ENCODE data around the gene CIB2.
A peak's percentile ranks its signal among the peaks of the same experiment; 100 is the strongest.

CIB2 gene

DNA sequence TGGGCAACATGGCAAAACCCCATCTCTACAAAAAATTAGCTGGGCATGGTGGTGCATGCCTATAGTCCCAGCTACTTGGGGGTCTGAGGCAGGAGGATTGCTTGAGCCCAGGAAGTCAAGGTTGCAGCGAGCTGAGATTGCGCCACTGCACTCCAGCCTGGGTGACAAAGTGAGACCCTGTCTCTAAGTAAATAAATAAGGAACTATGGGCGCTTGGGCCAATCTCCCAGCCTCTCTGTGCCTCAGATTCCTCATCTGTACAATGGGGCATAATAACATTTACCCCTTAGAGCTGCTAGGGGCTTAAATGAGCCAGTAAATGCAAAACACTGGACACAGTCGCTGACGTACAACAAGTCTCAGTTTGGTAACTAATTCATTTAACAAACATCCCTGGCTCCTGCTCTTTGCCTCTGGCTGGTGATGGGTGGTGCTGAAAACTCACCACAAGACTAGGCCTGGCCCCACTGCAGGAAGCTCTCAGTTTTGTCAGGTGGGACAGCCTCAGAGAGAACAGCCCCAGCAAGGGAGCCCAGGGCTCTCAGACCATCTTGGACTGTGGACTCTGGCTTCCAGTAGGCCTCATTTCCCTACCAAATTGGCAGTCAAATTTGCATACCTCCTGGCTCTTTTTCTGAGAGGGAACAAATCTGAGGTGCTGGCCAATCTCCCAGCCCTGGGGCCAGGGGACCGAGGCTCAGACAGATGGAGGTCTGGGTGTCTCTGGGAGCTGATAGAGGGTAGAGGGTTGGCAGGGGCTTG, 47.4 kb downstream of the CIB2 start:
- Histone ChIP-seq H3K4me3 (ENCODE audit: low read length) (no peak overlapping the region), H3K4me1 (ENCODE audit: control insufficient read depth, insufficient read depth, low read length) (no peaks in the 10 kb centered on the region), H3K27ac (ENCODE audit: low read depth, low read length) (no peak overlapping the region), H3K9ac (ENCODE audit: low read length) (no peak overlapping the region), H3K27me3 (ENCODE audit: control insufficient read depth, insufficient read depth, low read length) (no peaks in the 10 kb centered on the region), H3K36me3 (ENCODE audit: control insufficient read depth, insufficient read depth, low read length) (no peaks in the 10 kb centered on the region)

DNA sequence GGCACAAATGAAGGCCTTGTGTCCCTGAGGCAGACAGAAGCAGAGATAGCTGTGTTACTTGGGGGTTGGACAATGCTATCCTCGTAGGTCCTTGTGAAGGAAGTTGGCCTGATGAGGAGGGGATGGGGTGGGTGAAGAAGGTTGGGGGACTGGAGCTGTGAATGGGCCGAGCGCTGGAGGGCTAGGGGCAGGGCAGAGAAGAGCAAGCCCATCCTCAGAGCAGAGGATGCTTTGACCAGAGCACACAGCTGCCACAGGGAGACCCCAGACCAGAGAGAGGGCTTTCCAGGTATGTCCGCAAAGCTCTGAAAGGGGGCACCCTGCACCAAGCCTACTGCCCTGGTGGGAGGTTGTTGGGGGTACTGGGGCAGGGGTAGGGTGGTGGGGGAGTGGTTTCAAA, 48.1 kb downstream of the CIB2 start:
- H3K4me1 ChIP-seq (ENCODE audit: control insufficient read depth, insufficient read depth, low read length): no peaks in the 10 kb centered on the region
- no peak overlapping the region for H3K4me3 ChIP-seq (ENCODE audit: low read length)
- no peaks in the 10 kb centered on the region for H3K27me3 ChIP-seq (ENCODE audit: control insufficient read depth, insufficient read depth, low read length)
- no peaks in the 10 kb centered on the region for H3K36me3 ChIP-seq (ENCODE audit: control insufficient read depth, insufficient read depth, low read length)
- no peak overlapping the region for H3K27ac ChIP-seq (ENCODE audit: low read depth, low read length)
- H3K9ac ChIP-seq (ENCODE audit: low read length): no peak overlapping the region

GRCh38 chr15:78082743-78083110, 48.5 kb downstream of the CIB2 start:
- no peak overlapping the region for H3K27ac ChIP-seq (ENCODE audit: low read depth, low read length)
- no peaks in the 10 kb centered on the region for H3K27me3 ChIP-seq (ENCODE audit: control insufficient read depth, insufficient read depth, low read length)
- H3K4me1 ChIP-seq (ENCODE audit: control insufficient read depth, insufficient read depth, low read length): no peaks in the 10 kb centered on the region
- no peaks in the 10 kb centered on the region for H3K36me3 ChIP-seq (ENCODE audit: control insufficient read depth, insufficient read depth, low read length)
- no peak overlapping the region for H3K9ac ChIP-seq (ENCODE audit: low read length)
- H3K4me3 ChIP-seq (ENCODE audit: low read length): no peak overlapping the region

DNA sequence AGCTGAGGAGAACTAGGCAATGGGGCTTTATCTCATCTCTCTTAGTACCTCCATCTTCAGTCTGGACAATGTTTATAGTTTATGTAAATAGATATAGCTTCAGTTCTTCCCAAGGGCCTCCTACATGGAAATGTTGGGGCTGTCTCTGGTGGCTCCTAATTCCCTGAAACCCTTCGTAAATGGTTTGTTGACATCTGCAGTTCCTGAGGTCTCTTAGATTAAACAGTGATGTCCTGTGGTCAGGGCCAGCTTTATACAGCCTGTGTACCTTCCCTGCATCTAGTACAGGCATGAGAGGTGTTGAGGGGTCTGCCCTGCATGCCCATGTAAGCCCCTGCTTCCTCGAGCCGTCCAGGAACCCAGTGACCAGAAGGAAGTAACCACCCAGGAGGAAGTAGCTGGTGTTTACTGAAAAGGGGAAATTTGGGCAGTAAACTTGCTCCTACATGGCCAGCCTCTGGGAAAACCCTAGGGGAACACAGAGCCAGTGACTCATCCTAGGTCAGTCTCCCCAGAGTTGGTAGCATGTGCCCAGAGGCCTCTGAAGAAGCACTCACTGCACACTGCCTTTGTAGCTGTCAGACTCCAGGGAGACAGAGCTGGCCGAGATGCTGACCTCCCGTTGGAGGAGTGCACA, 49.0 kb downstream of the CIB2 start:
- Histone ChIP-seq H3K36me3 (ENCODE audit: control insufficient read depth, insufficient read depth, low read length) (no peaks in the 10 kb centered on the region), H3K4me1 (ENCODE audit: control insufficient read depth, insufficient read depth, low read length) (no peaks in the 10 kb centered on the region), H3K27ac (ENCODE audit: low read depth, low read length) (no peak overlapping the region), H3K9ac (ENCODE audit: low read length) (no peak overlapping the region), H3K27me3 (ENCODE audit: control insufficient read depth, insufficient read depth, low read length) (no peaks in the 10 kb centered on the region), H3K4me3 (ENCODE audit: low read length) (no peak overlapping the region)

DNA sequence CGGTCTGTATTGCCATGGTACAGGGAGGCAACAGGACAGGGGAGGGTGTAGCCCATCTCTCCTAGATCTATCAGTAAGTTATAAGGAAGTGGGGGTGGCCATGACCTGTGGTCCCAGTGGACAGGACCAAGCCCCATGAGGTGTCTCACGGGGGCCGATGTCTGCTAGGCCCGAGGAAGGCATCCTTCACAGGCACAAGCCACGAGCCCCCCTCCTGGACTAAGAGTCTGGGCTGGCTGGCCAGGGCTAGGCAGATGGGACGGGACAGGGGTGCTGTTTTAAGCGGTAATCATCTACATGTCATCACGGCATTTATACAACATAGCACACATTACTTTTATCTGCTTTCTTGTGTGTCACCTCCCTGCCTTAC, 51.2 kb downstream of the CIB2 start:
- Histone ChIP-seq H3K9ac (ENCODE audit: low read length) (no peak overlapping the region), H3K27me3 (ENCODE audit: control insufficient read depth, insufficient read depth, low read length) (no peaks in the 10 kb centered on the region), H3K4me3 (ENCODE audit: low read length) (no peak overlapping the region), H3K4me1 (ENCODE audit: control insufficient read depth, insufficient read depth, low read length) (peaks cover 6% of the 10 kb centered on the region), H3K27ac (ENCODE audit: low read depth, low read length) (no peak overlapping the region), H3K36me3 (ENCODE audit: control insufficient read depth, insufficient read depth, low read length) (no peaks in the 10 kb centered on the region)

DNA sequence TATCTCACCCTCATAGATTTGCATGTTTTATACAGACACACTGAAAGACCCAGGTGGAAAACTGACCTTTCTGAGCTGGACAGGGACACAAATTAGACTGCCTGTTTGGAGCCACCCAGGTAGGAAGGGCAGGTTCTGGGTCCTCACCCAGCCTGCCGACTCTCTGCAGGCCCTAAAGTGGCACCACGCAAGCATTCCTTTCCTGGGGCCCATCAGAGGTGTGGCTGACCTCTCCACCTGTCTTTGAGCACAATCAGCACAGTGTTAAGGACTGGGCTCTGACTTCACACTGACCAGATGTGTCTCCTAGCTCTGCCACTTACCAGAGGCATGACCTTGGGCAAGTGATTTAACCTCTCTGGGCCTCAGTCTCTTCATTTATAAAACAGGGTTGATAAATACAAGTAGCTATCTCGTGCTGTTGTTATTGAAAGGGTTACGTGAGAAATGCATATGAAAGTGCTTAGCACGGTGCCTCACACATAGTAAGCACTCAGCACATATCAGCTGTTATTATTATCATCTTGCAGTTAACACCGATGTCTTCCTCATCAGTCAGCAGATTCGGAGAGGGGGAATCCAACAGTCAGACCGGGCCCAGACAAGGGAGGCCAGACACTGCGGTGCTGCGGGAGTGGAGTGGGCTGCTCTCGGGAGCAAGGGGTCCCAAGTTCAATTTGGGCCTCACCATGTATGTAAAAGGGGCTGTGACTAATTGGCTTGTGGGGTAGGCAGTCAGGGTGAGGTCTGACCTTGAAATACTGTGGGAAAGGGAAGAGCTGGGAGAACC, 51.8 kb downstream of the CIB2 start:
- Histone ChIP-seq H3K4me3 (ENCODE audit: low read length) (no peak overlapping the region), H3K4me1 (ENCODE audit: control insufficient read depth, insufficient read depth, low read length) (peaks cover 6% of the 10 kb centered on the region), H3K9ac (ENCODE audit: low read length) (no peak overlapping the region), H3K36me3 (ENCODE audit: control insufficient read depth, insufficient read depth, low read length) (no peaks in the 10 kb centered on the region), H3K27me3 (ENCODE audit: control insufficient read depth, insufficient read depth, low read length) (no peaks in the 10 kb centered on the region), H3K27ac (ENCODE audit: low read depth, low read length) (no peak overlapping the region)

GRCh38 chr15:78077871-78078210, 53.4 kb downstream of the CIB2 start:
- Histone ChIP-seq H3K27ac (ENCODE audit: low read depth, low read length) (peak overlapping the region; percentile 57), H3K4me3 (ENCODE audit: low read length) (peak overlapping the region; percentile 67), H3K36me3 (ENCODE audit: control insufficient read depth, insufficient read depth, low read length) (no peaks in the 10 kb centered on the region), H3K9ac (ENCODE audit: low read length) (peak overlapping the region; percentile 32), H3K4me1 (ENCODE audit: control insufficient read depth, insufficient read depth, low read length) (peaks cover 6% of the 10 kb centered on the region), H3K27me3 (ENCODE audit: control insufficient read depth, insufficient read depth, low read length) (no peaks in the 10 kb centered on the region)

GRCh38 chr15:78077053-78077870, 54.0 kb downstream of the CIB2 start, which contains the start of gene TBC1D2B:
TSS of gene TBC1D2B (minus strand) at chr15:78077711. CDS start at chr15:78077652, 59 bp downstream.
- Histone ChIP-seq H3K9ac (ENCODE audit: low read length) (peak within 1 kb of the TSS; percentile 66), H3K4me3 (ENCODE audit: low read length) (peak within 1 kb of the TSS; percentile 84), H3K36me3 (ENCODE audit: control insufficient read depth, insufficient read depth, low read length) (no peaks in the 10 kb centered on the region), H3K4me1 (ENCODE audit: control insufficient read depth, insufficient read depth, low read length) (peaks cover 6% of the 10 kb centered on the region), H3K27ac (ENCODE audit: low read depth, low read length) (peak within 1 kb of the TSS; percentile 84), H3K27me3 (ENCODE audit: control insufficient read depth, insufficient read depth, low read length) (no peaks in the 10 kb centered on the region)

GRCh38 chr15:78076231-78077052, 54.8 kb downstream of the CIB2 start:
- Histone ChIP-seq H3K4me1 (ENCODE audit: control insufficient read depth, insufficient read depth, low read length) (peaks cover 12% of the 10 kb centered on the region), H3K27me3 (ENCODE audit: control insufficient read depth, insufficient read depth, low read length) (no peaks in the 10 kb centered on the region), H3K4me3 (ENCODE audit: low read length) (peak overlapping the region; percentile 84), H3K27ac (ENCODE audit: low read depth, low read length) (peak overlapping the region; percentile 84), H3K36me3 (ENCODE audit: control insufficient read depth, insufficient read depth, low read length) (no peaks in the 10 kb centered on the region), H3K9ac (ENCODE audit: low read length) (peak overlapping the region; percentile 42)

DNA sequence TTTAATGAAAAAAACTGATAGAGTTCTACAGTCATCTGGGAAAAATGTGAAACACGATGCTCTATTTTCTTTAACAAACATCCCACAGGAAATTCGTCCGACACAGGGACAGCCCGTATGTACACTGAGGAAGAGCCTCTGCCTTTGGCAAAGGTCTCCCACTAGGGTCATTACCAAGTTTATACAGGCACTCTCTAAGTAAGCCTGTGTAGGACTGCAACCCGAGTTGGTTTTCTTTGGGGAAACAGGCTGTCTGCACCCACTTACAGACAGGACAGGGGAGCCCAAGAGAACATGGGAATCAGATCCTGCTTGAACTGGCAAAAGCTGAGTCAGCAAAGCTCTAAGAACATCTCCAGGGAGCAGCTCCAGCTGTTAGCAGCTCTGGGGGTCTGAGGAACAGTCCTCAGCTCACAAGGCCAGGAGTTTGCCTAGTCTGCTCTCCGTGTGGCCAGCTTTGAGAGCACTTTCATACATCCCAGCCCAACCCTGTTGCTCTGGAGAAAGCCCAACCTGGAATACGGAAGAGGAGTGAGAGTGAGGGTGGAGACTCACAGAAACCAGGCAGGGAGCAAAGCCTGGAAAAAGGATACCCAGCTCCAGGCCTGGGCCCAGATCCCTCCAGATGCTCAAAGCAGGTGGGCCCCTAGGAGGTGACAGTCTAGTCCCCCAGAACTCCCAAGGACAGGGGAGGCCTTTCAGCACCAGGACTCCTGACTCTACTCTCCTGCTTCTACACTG, 55.6 kb downstream of the CIB2 start:
- H3K9ac ChIP-seq (ENCODE audit: low read length): peak overlapping the region; percentile 42
- peak overlapping the region; percentile 67 for H3K27ac ChIP-seq (ENCODE audit: low read depth, low read length)
- H3K4me3 ChIP-seq (ENCODE audit: low read length): peak overlapping the region; percentile 38
- H3K36me3 ChIP-seq (ENCODE audit: control insufficient read depth, insufficient read depth, low read length): no peaks in the 10 kb centered on the region
- H3K27me3 ChIP-seq (ENCODE audit: control insufficient read depth, insufficient read depth, low read length): no peaks in the 10 kb centered on the region
- H3K4me1 ChIP-seq (ENCODE audit: control insufficient read depth, insufficient read depth, low read length): peaks cover 12% of the 10 kb centered on the region

Measured in rectal smooth muscle tissue (tissue), 1 donor.